Osteoblast (primary cell): ENCODE data around the gene SP8. TPM values are rescaled to one million over a fixed set of nuclear protein-coding genes. Genes with fewer than 3 reads are reported as not detected.

Experiments
- DNase-seq: peaks from one replicate; pipeline ENCODE4 v3.0.0; 2011; ENCODE audit warnings: low spot score, mixed read lengths; ENCODE audit not compliant: insufficient read length; ENCODE audit errors: missing footprints
- H2AFZ ChIP-seq: 2 replicates; pipeline ENCODE4 v1.6.0; 2011; ENCODE audit warnings: mild to moderate bottlenecking, low read length
- H3K27ac ChIP-seq: 2 replicates; pipeline ENCODE4 v1.5.1; 2011; ENCODE audit warnings: mild to moderate bottlenecking, low read depth, low read length, moderate library complexity
- H3K27me3 ChIP-seq: 2 replicates; pipeline ENCODE4 v1.6.0; 2012; ENCODE audit warnings: mild to moderate bottlenecking, control low read depth, inconsistent platforms, low read length, moderate library complexity; ENCODE audit not compliant: insufficient read depth
- H3K36me3 ChIP-seq: 2 replicates; pipeline ENCODE4 v1.5.1; 2011; ENCODE audit warnings: mild to moderate bottlenecking, low read length, control low read depth, moderate library complexity; ENCODE audit not compliant: insufficient read depth
- H3K4me1 ChIP-seq: 2 replicates; pipeline ENCODE4 v1.5.1; 2011; ENCODE audit warnings: mild to moderate bottlenecking, low read length, control low read depth, moderate library complexity; ENCODE audit not compliant: insufficient read depth
- H3K4me2 ChIP-seq: 2 replicates; pipeline ENCODE4 v1.6.0; 2011; ENCODE audit warnings: mild to moderate bottlenecking, low read length; ENCODE audit not compliant: insufficient read depth
- H3K4me3 ChIP-seq: fragments of 200-600 bp; sonication (generic); 3 replicates; pipeline ENCODE4 v1.5.1; 2012; ENCODE audit warnings: mild to moderate bottlenecking, low read length, inconsistent platforms; ENCODE audit not compliant: insufficient read depth
- H3K79me2 ChIP-seq: 2 replicates; pipeline ENCODE4 v1.6.0; 2012; ENCODE audit warnings: mild to moderate bottlenecking, low read length, control low read depth, inconsistent platforms; ENCODE audit not compliant: insufficient read depth
- H3K9me3 ChIP-seq: 2 replicates; pipeline ENCODE4 v1.5.1; 2011; ENCODE audit warnings: low read depth, low read length, control low read depth
- H4K20me1 ChIP-seq: 2 replicates; pipeline ENCODE4 v1.6.0; 2012; ENCODE audit warnings: mild to moderate bottlenecking, low read length, control low read depth; ENCODE audit not compliant: insufficient read depth
- CTCF ChIP-seq: IDR thresholded peaks from 2 replicates; pipeline ENCODE4 v1.5.1; 2011; ENCODE audit warnings: mild to moderate bottlenecking, low read depth, low read length, moderate library complexity; ENCODE audit errors: extremely low read depth
- total RNA-seq: library from RNA; depleted of rRNA; stranded (reverse); fragments of >200 nt; gene quantifications from 2 replicates; pipeline ENCODE4 v1.2.3, GENCODE V29; 2012

SP8 gene
- total RNA-seq, 1 donor: not detected

GRCh38 chr7:20776214-20776911 is 10.3 kb downstream of the SP8 start:
- Histone ChIP-seq H4K20me1 (no peaks in the 10 kb centered on the region), H3K27me3 (peaks cover 54% of the 10 kb centered on the region), H3K79me2 (no peaks in the 10 kb centered on the region), H3K36me3 (no peaks in the 10 kb centered on the region), H3K4me1 (no peaks in the 10 kb centered on the region), H3K9me3 (no peaks in the 10 kb centered on the region), H3K4me3 (no peak overlapping the region), H3K4me2 (no peak overlapping the region), H2AFZ (no peak overlapping the region), H3K27ac (no peak overlapping the region)
- peak; percentile 25 for DNase-seq
- no peak for TF ChIP-seq CTCF

GRCh38 chr7:20754001-20754400 is 32.7 kb downstream of the SP8 start:
- Histone ChIP-seq H3K4me3 (no peak overlapping the region), H3K4me1 (no peaks in the 10 kb centered on the region), H3K27ac (no peak overlapping the region), H3K27me3 (no peaks in the 10 kb centered on the region), H4K20me1 (no peaks in the 10 kb centered on the region), H3K4me2 (no peak overlapping the region), H3K79me2 (no peaks in the 10 kb centered on the region), H3K9me3 (no peaks in the 10 kb centered on the region), H3K36me3 (no peaks in the 10 kb centered on the region), H2AFZ (no peak overlapping the region)
- DNase-seq: no peak
- no peak for TF ChIP-seq CTCF

GRCh38 chr7:20749906-20750305 is 36.8 kb downstream of the SP8 start:
- Histone ChIP-seq H3K79me2 (no peaks in the 10 kb centered on the region), H3K27me3 (no peaks in the 10 kb centered on the region), H3K4me1 (no peaks in the 10 kb centered on the region), H4K20me1 (no peaks in the 10 kb centered on the region), H3K4me2 (no peak overlapping the region), H3K27ac (no peak overlapping the region), H3K4me3 (no peak overlapping the region), H3K9me3 (peaks cover 3% of the 10 kb centered on the region), H2AFZ (no peak overlapping the region), H3K36me3 (no peaks in the 10 kb centered on the region)
- no peak for TF ChIP-seq CTCF
- no peak for DNase-seq

GRCh38 chr7:20748853-20749252 is 37.8 kb downstream of the SP8 start:
- H3K4me2 ChIP-seq: no peak overlapping the region
- H3K27ac ChIP-seq: no peak overlapping the region
- no peak overlapping the region for H3K4me3 ChIP-seq
- no peaks in the 10 kb centered on the region for H3K79me2 ChIP-seq
- TF ChIP-seq CTCF: no peak
- no peaks in the 10 kb centered on the region for H3K36me3 ChIP-seq
- H3K9me3 ChIP-seq: peaks cover 3% of the 10 kb centered on the region
- H4K20me1 ChIP-seq: no peaks in the 10 kb centered on the region
- no peak for DNase-seq
- no peaks in the 10 kb centered on the region for H3K27me3 ChIP-seq
- H3K4me1 ChIP-seq: no peaks in the 10 kb centered on the region
- H2AFZ ChIP-seq: no peak overlapping the region
